ENCODE results near the gene CRX.
"Not testable (repeated sequence)": the region's sequence is repeated elsewhere in the genome, so short reads cannot be mapped to it uniquely, and the experiment has no call there.

DNA sequence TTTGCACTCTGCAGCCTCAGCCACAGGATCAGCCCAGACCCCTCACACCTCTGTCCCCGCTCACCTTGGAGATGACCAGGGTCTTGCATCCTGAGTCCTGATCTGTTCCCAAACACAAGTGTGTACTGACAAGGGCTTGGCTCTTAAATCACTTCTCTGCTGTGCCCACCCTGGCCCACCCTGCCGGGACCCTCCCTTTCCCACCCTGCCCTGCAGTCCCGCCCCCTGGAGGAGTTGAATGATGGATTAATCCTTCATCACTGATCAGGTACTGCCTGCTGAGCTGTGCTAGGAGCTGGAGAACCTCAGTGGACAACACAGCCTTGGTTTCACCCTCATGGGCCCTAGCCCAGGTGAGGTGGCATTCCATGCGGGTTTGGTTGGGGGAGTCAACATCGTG is 17.3 kb upstream of the CRX start, which contains the start of gene TPRX1:
- TF ChIP-seq, protein P1, sequence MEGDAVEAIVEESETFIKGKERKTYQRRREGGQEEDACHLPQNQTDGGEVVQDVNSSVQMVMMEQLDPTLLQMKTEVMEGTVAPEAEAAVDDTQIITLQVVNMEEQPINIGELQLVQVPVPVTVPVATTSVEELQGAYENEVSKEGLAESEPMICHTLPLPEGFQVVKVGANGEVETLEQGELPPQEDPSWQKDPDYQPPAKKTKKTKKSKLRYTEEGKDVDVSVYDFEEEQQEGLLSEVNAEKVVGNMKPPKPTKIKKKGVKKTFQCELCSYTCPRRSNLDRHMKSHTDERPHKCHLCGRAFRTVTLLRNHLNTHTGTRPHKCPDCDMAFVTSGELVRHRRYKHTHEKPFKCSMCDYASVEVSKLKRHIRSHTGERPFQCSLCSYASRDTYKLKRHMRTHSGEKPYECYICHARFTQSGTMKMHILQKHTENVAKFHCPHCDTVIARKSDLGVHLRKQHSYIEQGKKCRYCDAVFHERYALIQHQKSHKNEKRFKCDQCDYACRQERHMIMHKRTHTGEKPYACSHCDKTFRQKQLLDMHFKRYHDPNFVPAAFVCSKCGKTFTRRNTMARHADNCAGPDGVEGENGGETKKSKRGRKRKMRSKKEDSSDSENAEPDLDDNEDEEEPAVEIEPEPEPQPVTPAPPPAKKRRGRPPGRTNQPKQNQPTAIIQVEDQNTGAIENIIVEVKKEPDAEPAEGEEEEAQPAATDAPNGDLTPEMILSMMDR (IDR thresholded peaks at IDR 0.05): not testable (repeated sequence)
- TF ChIP-seq POLR2A (IDR thresholded peaks at IDR 0.05): not testable (repeated sequence)
